Measurements from ENCODE around the gene C9orf72.
"Not testable (repeated sequence)": the region's sequence is repeated elsewhere in the genome, so short reads cannot be mapped to it uniquely, and the experiment has no call there.

Gene C9orf72, protein sequence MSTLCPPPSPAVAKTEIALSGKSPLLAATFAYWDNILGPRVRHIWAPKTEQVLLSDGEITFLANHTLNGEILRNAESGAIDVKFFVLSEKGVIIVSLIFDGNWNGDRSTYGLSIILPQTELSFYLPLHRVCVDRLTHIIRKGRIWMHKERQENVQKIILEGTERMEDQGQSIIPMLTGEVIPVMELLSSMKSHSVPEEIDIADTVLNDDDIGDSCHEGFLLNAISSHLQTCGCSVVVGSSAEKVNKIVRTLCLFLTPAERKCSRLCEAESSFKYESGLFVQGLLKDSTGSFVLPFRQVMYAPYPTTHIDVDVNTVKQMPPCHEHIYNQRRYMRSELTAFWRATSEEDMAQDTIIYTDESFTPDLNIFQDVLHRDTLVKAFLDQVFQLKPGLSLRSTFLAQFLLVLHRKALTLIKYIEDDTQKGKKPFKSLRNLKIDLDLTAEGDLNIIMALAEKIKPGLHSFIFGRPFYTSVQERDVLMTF

DNA sequence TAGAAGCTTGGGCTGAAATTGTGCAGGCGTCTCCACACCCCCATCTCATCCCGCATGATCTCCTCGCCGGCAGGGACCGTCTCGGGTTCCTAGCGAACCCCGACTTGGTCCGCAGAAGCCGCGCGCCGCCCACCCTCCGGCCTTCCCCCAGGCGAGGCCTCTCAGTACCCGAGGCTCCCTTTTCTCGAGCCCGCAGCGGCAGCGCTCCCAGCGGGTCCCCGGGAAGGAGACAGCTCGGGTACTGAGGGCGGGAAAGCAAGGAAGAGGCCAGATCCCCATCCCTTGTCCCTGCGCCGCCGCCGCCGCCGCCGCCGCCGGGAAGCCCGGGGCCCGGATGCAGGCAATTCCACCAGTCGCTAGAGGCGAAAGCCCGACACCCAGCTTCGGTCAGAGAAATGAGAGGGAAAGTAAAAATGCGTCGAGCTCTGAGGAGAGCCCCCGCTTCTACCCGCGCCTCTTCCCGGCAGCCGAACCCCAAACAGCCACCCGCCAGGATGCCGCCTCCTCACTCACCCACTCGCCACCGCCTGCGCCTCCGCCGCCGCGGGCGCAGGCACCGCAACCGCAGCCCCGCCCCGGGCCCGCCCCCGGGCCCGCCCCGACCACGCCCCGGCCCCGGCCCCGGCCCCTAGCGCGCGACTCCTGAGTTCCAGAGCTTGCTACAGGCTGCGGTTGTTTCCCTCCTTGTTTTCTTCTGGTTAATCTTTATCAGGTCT is at the start of gene C9orf72:
Gene C9orf72, minus strand, starts transcription at position 564 of the 716 bp plus-strand sequence. CDS start 6,361 bp downstream, outside the sequence.
- no peak for DNase-seq (ENCODE audit: low read depth in 2 of 2)

DNA sequence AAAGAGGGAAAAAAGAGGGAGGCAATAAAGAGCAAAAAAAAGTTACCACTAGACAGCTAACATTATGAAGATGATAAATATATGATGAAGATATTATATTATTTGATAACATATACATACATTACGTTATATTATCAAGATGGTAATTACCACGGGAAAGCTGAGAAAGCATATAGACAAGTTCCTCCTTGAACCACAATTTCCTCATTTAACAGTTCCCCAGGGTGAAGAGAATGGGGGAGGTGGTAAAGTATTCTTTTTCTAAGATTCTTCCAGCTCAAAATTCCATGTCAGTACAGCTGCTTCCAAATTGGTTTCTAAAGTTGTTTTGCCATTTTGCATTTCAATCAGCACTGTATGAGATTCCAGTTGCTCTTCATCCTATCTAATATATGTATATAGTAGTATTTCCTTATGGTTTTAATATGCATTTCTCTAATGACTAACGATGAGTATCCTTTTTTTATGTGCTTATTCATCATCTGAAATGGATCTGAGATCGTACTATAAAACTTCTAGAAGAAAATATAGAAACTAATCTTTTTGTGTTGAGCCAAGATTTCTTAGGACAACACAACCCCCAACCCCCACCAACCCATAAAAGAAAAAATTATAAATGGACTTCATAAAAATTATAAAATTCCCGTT is 49.5 kb upstream of the C9orf72 start:
- DNase-seq (ENCODE audit: low read depth in 2 of 2), result no peak

- DNase-seq (ENCODE audit: low read depth in 2 of 2), result no peak
Measured at GRCh38 chr9:27619743-27620142, 46.5 kb upstream of the C9orf72 start.

GRCh38 chr9:27618066-27618465 is 44.8 kb upstream of the C9orf72 start:
- no peak for DNase-seq (ENCODE audit: low read depth in 2 of 2)

GRCh38 chr9:27614551-27614950 is 41.3 kb upstream of the C9orf72 start:
- DNase-seq (ENCODE audit: low read depth in 2 of 2), result no peak

DNA sequence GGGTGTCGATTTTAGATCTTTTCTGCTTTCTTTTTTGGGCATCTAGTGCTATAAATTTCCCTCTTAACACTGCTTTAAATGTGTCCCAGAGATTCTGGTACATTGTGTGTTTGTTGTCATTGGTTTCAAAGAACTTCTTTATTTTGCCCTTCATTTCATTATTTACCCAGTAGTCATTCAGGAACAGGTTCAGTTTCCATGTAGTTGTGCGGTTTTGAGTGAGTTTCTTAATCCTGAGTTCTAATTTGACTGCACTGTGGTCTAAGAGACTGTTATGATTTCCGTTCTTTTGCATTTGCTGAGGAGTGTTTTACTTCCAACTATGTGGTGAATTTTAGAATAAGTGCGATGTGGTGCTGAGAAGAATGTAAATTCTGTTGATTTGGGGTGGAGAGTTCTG is 38.8 kb upstream of the C9orf72 start:
- not testable (repeated sequence) for DNase-seq (ENCODE audit: low read depth in 2 of 2)

- DNase-seq (ENCODE audit: low read depth in 2 of 2), result no peak
Measured at GRCh38 chr9:27610622-27611021, 37.3 kb upstream of the C9orf72 start.

DNA sequence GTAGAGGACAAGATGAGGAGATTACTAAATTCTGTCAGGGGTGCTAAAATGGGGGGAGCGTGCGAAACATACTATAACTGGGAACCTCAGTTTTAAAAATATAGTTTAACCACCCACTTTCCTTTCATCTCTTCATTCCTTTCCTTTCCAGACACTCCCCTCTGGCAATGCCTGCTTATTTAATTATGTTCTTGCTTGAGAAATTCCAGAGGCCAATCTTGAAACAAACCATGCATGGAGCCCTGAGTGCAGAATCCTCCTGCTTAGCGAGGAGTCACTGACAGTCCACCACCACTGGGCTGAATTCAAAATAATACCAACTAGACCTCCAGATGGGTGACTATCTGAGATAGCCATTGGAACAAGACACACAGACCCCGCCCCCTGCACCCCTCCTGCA is 29.7 kb upstream of the C9orf72 start:
- no peak for DNase-seq (ENCODE audit: low read depth in 2 of 2)

DNA sequence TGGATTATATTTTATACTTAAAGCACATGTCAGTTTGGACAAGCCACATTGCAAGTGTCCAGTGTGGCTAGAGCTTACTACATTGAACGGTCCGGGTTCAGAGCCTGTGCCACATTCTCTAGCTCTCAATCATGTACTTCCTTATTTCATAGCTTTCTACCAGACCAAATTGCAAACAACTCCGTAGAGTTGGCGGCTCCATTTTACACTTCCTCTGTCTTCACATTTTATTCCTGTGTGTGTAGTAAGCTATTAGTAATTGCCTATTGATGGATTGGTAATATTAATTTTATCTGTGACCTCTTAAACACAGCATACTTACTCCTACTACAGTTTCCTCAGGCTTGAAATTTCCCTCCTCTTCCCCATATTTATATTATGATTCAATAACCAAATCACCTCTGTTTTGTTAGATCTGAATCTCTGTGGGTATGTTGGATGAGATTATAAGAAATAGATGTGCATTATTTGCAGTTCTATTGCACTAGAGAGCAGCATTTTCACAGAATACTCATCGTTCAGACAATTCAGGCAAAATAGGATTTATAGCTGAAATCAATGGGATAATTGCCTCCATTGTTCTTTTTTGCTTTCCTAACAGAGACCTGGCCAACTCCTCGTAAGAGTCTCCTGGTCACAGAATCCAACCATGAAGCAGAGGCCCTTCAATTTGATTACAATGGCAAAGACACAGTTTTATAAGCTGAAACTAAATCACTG is 29.0 kb upstream of the C9orf72 start:
- DNase-seq (ENCODE audit: low read depth in 2 of 2), result no peak

DNA sequence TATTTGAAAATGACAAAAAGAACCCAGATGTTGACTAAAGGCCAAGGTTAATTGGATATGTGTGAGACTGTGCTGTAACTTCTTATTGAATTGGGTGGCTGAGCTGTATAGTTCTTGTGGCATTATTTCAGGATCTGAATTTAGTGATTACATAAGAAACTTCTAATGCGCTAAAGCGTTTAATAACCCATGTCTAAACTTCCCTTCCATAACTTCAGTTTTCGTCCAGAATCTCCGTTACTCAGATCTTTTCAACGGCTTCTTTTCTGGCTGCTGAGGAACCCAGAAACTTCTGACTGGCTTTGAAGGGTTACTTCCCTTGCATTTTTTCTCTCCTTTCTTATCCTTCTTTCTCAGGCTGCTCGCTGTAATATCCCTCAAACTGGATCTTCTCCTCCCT is 28.1 kb upstream of the C9orf72 start:
- no peak for DNase-seq (ENCODE audit: low read depth in 2 of 2)

DNA sequence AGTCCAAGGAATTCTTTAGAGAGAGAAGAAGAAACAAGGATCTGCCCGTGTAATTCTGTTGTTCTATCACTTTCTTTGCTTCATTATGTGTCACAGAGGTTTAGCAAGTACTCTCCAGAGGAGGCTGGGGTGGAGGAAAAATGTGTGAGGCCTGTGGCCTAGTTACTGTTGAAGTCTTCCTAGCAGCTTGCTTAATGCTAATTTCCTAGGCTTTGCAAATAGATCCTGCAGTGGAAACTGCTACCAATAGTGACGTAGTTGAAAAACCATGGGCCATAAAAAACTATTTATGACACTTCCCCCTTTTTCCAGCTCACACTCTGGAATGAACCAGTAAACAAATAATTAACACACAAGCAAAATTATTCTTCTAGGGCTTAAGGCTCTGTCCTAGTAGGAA is 27.0 kb upstream of the C9orf72 start:
- no peak for DNase-seq (ENCODE audit: low read depth in 2 of 2)

- DNase-seq (ENCODE audit: low read depth in 2 of 2), result no peak
Measured at GRCh38 chr9:27599870-27600238, 26.6 kb upstream of the C9orf72 start.

DNA sequence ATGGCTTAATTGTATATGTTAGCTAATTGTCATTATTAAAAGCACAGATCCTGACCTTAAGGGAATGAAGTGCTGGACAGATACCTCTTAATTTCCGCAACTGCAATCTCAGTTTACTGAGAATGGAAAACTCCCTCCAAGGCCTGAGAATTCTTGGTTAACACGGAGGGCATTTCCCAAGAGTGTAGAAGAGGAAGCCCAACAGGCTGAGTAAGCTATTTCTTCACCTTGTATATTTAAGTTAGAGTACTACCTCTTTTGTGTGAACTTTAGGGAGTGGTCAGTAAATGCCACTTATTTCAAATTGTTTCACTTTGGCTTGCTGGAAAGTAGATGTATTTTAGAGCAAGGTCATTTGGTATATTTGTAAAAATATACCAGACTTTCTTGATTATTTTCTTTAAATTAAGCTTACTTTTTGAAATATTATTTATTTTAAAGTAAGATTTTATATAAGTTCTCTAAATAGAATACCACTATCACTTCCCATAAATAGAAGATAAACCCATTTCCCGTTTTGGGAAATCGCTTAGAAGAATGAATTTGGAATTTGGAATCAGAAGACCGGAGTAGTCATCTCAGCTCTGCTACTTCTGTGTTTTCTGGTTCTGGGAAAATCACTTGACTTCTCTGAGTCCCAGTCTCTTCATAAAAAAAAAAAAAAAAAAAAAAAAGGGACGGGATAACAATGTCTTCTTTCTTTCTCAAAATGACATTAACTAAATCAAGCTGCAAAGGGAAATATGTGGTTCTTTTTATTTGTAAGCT is 26.0 kb upstream of the C9orf72 start:
- no peak for DNase-seq (ENCODE audit: low read depth in 2 of 2)

DNA sequence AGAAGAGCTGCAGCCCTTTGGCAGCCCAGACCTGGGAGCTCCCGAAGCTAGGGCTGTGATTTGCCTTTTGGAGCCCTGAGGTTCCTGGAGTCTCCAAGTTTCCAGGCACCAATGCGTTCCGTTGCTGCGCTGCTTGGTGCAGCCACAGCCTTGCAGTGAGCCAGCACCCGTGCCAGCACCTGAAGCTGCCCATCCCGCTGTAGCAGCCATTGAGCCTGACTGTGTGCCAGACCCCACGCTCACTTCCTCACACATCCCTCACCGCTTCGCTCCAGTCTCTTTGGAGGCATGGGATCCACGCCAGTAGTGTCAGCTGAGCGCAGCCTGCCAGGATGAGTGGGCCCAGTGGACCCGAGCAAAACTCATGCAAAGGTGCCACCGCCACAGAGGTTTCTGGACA is 22.5 kb upstream of the C9orf72 start:
- no peak for DNase-seq (ENCODE audit: low read depth in 2 of 2)

DNA sequence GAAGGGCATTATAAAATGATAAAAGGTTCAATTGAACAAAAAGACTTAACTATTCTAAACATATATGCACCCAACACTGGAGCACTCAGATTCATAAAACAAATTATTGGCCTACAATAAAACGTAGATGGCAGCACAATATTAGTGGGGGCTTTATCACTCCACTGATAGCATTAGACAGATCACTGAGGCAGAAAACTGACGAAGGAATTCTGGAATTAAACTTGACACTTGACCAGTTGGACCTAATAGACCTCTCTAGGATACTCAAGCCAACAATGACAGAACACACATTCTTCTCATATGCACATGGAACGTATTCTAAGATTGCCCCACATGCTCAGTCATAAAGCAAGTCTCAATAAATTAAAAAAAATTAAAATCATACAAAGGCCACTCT is 18.4 kb upstream of the C9orf72 start:
- DNase-seq (ENCODE audit: low read depth in 2 of 2), result no peak

DNA sequence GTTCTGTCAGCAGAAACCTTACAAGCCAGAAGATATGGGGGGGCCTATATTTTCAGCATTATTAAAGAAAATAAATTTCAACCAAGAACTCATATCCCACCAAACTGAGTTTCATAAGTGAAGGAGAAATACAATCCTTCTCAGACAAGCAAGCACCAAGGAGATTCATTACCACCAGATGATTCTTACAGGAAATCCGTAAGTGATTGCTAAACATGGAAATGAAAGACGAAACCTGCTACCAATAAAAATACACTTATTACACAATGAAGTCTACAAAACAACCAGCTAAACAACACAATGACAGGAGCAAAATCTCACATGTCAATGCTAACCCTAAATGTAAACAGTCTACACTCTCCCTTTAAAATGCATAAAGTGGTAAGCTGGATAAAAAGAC is 17.8 kb upstream of the C9orf72 start:
- no peak for DNase-seq (ENCODE audit: low read depth in 2 of 2)

GRCh38 chr9:27590651-27591050 is 17.4 kb upstream of the C9orf72 start:
- DNase-seq (ENCODE audit: low read depth in 2 of 2), result no peak

DNA sequence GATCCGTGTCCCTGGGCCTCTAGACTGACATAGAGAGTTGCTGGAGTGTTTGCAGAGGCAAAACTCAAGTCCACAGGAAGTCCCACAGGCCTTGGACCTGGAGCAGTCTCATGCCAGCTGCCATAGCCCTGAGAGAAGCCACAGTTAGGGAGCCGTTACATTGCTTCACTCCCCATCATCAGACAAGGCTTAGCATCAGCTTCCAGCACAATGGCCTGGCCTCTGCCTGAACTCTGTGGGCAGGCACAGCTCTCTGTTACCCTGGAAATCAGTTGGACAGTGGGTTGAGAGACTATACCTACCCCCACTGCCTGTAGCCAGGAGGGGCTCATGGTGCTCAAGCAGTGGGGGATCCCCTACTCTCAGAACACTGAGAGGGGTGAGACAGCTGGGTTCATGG is 16.2 kb upstream of the C9orf72 start:
- no peak for DNase-seq (ENCODE audit: low read depth in 2 of 2)

DNA sequence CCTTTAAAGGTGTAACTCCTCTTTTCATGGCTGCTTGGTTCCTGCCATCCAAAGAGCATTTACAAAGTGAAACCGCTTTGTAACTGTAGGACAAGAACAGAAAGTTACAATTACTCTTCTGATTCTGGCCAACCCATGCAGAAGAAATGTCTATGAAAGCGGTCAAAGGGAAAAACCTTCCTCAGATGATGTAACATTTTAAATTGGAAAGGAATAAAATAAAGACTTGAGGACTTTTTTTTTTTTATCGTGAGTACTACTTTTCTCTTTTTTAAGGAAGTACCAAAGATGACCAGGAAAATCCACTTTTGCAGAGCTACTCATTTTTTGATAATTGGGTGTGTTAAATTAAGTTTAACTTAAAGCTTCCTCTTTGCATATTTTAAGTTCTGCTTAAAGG is 13.0 kb upstream of the C9orf72 start:
- no peak for DNase-seq (ENCODE audit: low read depth in 2 of 2)

- no peak for DNase-seq (ENCODE audit: low read depth in 2 of 2)
Measured at GRCh38 chr9:27584931-27585330, 11.7 kb upstream of the C9orf72 start.

DNA sequence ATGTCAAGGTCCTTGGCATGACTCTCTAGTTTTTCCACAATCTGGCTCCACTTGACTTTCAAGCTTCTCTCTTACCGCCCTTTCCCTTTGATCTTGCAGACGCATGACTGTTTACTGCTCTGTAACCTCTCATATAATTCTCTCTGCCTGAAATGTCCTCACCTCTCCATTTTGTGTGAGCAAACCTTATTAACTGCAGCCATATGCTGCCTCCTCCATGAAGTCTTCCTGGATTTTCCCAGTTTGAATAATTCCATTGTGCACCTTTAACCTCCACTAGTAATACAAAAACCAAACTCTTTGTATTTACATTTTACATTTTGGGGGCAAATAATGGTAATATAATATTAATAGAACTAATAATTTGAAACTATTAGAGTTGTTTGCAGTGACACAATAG is 9.5 kb upstream of the C9orf72 start:
- no peak for DNase-seq (ENCODE audit: low read depth in 2 of 2)
